HG02981 (cell line): ENCODE data around the gene DDX43.
"Not testable (repeated sequence)": the region's sequence is repeated elsewhere in the genome, so short reads cannot be mapped to it uniquely, and the experiment has no call there.

Source experiments
- ATAC-seq: cut with Tn5 transposase; IDR thresholded peaks from one replicate; pipeline ENCODE4 v1.9.1; 2021; ENCODE audit warnings: mild to moderate bottlenecking, moderate library complexity; ENCODE audit not compliant: unreplicated experiment

DDX43 gene

DNA sequence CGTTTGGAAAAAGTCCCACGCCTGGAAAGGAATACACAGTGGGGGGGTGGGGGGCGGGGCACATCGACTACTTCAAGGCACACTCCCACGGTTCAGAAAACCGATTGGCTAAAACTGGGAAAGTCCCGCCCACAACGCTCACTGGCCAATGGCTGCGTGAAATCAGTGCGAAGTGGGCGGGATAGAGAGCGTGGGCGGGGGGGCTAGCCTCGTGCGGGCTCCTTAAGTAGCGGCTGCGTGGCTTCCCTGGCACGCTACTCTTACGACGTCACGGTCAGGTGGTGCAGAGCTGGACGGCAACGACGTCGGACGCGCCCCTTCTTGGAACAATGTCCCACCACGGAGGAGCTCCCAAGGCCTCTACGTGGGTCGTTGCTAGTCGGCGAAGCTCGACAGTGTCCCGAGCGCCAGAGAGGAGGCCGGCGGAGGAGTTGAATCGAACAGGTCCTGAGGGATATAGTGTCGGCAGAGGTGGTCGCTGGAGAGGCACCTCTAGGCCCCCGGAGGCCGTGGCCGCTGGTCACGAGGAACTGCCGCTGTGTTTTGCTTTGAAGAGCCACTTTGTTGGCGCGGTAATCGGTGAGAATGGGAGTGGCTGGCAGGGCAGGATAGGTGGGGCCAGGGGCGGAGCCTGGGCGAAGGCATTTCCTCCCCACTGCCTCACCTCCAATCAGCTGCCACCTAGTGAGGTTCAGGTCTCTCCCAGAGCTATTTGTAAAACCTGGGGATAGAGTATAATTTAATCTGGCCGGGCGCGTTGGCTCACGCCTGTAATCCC, at the start of gene DDX43:
Gene DDX43, plus strand, starts transcription at position 252 of the 778 bp plus-strand sequence. Its CDS starts 78 bp downstream, at position 330.
- no peak for ATAC-seq

DNA sequence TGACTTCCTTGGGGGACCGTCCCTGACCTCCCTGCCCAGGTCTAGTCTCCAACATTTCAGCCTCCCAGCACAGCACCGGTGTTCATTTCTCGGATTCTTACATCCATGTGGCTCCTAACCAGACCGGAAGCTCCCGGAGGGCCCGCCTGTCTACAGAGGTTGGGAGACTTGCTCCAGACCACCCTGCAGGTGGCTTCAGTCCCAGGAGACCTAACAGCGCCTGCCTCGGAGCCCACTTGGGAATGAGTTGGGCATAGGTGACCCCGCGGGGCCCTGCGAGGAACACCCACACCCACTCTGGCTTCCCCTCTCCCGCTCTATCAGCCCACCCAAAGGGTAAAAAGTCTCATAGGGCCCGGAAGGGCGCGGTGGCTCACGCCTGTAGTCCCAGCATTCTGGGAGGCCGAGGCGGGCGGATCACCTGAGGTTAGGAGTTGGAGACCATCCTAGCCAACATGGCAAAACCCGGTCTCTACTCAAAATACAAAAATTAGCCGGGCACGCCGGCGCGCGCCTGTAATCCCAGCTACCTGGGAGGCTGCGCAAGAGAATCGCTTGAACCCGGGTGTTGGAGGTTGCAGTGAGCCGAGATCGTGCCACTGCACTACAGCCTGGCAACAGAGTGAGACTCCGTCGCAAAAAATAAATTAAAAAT, 46.0 kb upstream of the DDX43 start:
- no peak for ATAC-seq

DNA sequence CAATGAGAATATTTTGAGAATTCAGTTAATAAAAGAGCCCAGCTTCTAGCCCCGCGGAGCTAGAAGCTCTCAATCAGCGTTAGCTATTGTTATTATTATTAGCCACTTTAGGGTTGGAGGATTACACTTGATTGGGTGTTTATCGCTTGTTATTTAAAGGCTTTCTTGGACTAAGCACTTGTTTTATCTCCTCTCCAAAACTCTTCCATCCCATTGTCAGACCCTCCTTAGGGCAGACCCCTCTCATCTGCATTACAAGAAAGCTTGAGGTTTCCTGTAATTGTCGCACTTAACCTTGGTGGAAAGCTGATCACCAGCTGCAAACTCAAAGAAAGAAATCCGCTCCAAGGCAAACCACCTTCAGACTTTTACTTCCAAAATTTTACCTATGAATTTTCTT, 45.3 kb upstream of the DDX43 start:
- no peak for ATAC-seq

DNA sequence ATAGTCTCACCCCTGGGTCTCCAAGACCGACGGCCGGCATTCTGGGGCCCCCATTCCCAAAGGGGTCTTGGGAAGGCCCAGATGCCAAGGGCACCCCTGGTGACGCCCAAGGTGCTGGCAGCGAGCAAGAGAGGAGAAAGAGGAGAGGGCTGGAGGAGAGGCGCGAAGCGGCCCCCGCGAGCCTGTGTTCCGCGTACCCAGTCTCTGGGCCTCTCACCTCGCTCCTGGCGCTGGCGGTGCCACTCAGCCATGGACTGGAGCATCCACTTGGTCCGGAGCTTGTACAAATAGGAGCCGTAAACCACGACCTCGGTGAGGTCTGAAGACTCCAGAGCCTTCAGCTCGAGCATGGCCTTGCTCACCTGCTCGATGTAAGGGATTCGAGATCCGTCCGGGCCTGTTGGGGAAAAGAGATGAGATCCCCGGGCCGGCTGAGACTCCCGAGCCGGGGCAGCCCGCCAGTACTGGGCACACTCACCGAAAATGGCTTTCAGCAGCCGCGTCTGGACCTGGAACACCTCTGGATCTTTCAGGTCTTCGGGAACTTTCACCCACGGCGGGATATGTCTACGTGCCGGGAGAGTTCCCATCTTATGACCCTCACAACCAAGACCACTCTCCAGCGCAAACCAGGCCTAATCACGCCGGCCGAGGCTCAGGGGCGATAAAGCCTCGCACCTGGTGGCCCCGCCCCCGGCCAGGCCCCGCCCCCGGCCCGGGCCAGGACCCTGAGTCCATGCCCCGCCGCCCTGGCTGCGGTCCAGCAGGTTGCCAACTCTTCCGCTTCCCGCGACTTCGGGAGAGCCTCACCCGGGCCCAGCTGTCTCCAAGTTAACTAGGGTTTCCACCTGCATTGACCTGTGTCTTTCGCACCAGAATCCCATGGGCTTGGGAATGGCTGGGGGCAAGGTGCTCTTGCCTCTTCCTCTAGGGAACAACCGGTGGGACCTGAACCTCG, 40.7 kb upstream of the DDX43 start, which contains the start of gene DPPA5:
Gene DPPA5, minus strand, starts transcription at position 641 of the 958 bp plus-strand sequence. Its CDS starts 51 bp downstream, at position 590.
- no peak for ATAC-seq

DNA sequence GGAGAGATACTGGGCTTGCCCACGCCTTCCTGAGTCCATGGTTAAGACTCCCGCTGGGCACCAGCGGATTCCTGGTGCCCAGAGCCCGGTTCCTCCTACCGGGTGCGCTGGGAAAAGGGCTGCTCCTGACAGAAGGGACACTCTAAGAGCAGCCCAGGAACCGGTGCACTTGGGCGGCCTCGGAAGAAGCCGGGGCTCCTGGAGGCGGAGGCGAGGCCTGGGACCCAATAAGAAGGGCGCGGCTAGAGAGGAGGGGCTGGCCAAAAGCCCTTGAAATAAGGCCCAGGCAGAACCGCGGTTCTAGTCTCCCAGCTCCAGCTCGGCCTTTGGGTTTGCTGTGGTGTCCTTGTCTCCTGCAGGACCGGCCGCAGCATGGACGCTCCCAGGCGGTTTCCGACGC, 32.3 kb upstream of the DDX43 start, which contains the start of gene KHDC3L:
Gene KHDC3L, plus strand, starts transcription at position 301 of the 400 bp plus-strand sequence. Its CDS starts 72 bp downstream, at position 373.
- ATAC-seq = no peak

DNA sequence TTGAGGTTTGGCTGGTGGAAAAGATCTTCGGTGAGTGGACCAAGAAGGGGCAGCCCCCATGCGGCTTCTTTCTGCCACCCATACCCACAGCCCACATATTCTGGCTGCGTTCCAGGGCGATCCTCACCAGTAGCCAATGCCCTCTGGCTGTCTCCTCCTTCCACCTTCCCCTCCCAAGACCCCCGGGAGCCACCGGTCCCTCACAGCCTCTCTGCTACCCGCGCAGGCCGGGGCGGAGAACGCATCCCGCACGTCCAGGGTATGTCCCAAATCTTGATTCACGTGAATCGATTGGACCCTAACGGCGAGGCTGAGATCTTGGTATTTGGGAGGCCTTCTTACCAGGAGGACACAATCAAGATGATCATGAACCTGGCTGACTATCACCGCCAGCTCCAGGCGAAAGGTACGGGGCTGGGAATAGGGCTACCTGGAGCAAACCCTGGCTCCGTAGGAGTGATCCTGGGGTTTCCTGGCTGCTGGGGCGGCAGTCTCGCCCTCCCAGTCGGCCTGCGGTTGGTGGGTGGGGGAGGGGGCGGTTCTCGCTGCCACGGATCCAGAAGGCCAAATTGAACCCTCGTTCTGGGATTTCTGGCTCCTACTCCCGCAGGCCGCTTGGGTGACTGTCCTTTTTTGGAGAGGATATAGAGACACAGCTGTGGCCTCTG, 31.6 kb upstream of the DDX43 start:
- ATAC-seq = no peak

DNA sequence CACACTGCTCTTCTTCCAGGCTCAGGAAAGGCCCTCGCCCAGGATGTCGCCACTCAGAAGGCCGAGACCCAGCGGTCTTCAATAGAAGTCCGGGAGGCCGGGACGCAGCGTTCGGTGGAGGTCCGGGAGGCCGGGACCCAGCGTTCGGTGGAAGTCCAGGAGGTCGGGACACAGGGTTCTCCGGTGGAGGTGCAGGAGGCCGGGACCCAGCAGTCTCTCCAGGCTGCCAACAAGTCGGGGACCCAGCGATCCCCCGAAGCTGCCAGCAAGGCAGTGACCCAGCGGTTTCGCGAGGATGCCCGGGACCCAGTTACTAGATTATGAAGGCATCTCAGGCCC, 31.1 kb upstream of the DDX43 start:
- no peak for ATAC-seq

DNA sequence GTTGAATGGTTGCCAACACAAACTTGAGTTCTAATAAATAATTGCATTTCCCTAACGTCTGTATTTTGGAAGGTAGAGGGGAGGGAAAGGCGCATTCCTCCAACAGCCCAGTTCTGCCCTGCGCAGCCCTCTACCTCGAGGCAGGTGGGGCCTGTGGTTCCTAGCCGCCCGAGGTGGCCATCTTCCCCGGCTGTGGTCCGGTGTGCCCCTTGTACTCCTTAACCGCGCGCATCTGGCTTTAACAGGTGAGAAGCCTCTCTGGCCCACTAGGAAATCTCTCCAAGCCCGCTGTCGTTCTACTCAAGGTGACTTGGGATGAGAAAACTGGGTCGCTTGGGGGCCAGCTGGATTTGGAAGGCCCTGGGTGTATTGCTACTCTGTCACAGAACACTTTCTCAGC, 30.5 kb upstream of the DDX43 start:
- no peak for ATAC-seq

DNA sequence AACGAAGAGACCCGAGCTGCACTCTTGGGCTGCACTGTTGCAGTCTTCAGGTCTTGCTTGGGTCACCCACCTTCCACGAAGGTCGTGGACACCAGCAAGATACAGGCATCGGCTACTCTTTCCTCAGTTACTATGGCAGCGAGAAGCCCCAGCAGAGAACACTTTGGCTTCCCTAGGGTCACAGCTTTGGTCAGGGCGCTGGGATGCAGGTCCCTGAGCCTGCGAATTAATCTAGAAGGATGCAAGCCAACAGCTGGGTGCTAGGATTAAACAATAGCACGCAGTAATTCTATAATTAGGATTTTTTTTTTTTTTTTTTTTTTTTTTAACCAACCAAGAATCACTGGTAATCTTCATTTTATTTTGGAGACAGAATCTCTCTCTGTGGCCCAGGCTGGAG, 30.1 kb upstream of the DDX43 start:
- ATAC-seq = no peak

DNA sequence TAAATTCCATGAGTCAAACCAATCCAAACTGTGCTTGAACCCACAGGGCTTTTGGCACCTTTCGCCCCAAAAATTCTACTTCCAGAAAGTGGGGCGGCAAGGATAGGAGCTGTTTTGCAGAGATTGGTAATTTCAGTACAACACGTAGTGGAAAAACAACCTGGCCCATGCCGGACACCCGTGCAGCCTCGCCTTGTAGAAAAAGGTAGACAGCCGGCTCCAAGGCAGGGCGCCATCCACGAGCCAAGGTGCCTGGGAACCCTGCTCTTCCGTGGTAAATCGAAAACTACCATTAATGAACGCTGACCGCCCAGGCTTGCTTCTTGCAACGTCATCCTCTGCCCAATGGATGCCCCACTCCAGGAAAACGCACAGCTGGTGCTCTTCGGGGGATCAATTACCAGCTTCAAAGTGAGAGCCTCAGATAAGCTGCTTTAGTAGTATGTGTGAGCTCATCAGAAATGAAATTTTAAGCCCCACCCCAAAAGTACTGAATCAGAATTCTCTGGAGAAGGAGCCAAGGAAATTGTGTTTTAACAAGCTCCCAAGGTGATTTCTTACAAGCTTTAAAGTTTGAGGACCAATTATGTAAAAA, 26.8 kb upstream of the DDX43 start:
- no peak for ATAC-seq

DNA sequence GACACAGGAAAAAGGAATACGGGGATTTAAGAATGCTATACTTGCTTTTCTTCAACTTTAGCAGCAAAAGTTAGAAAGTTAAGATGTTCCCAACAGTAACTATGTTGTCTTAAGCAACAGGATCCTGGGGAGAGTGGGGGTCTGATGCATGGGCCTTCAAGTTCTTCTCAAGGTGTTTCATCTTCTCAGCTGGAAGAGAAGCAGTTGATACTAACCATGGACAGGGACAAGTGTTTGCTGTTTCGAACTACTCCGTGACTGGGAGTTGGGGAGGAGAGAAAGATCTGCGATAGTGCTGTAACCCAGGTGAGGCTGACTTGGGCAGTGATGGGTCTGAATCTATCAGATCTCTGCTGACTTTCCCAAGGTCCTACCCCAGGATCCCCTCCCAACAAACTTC, 26.0 kb upstream of the DDX43 start:
- no peak for ATAC-seq

DNA sequence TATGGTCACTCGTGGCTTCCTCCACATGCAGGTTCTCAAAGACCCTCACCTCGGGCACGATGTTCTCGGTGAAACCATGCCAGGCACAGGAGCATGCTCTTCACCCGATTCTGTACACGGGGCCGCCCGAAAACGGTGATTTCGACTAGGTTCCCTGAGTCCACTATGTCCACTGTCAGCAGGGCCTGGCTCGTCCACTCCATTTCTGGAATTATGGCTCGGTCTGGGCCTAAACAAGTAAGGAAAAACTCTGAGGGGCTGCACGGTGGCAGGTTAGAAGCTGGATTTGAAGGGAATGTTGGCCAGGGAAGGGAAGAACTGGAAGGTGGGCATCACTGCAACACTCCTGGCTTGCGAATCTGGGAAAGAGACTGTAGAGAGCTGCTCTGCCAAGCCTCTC, 25.5 kb upstream of the DDX43 start:
- ATAC-seq = no peak

DNA sequence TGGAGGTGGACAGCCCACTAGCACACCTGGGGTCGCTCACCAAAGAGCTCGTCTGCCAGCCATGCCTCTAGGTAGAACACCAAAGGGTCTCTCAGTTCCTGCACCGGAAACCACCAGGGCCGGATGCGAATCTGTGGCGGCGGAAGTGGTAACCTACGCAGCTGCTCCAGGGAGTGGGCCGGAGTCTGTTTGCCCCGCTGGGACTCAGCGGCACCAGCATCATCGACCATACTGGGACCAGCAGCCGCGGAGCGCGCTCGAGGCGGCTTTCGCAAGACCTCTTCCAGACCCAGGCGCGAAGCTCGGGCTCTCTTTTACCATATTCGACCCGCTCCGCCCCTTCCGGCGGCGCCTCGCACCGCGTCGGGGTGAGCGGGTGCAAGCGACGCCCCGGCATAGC, 25.1 kb upstream of the DDX43 start, which contains the start of gene OOEP:
Gene OOEP, minus strand, starts transcription at position 335 of the 400 bp plus-strand sequence. Its CDS starts 105 bp downstream, at position 230.
- no peak for ATAC-seq

DNA sequence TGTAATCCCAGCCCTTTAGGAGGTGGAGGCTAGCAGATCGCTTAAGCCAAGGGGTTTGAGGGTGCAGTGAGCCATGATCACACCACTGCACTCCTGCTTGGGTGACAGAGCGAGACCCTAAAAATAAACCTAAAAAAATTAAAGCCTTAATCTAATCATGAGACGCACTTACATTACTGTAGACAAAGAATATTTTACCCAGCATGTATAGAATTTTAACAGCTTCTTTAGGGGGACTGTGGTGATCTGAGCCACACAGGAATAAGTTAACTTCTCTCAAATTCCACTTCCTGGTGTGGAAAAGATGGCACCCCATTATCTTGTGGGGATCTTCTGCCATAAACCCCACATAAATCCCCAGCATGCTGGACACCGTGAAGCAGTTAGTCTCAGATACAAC, 22.6 kb upstream of the DDX43 start:
- ATAC-seq = no peak

DNA sequence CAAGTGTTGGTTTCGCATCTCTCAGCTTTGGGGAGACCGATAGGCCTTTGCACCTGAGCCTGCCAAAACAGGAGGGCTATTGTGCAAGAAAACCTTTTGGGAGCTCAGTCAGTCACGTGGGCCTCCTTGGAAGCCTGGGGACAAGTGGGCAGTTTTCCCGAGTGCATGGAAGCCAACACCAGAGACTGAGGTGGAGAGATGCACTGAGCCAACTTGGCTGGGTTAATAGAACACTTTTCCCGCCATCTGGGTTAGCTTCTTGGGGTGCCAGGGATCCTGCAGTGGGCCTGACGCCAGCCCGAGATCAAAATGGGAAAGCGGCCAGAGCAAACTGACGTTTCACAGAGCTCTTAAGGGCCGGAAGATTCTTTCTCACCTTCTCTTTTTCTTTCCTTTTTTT, 22.1 kb upstream of the DDX43 start:
- ATAC-seq = no peak

DNA sequence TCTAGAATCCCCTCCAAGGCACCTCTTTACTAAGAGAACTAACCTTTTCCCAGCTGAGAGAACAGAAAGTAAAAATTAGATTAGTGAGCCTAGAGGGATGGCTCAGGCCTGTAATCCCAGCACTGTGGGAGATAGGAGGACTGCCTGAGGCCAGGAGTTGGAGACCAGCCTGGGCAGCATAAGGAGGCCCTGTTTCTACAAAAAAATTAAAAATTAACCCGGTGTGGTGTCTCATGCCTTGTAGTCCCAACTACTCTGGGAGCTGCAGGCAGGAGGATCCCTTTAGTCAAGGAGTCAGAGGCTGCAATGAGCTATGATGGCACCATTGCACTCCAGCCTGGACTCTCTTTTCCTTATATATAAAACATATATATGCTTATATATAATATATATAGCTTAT, 19.4 kb upstream of the DDX43 start:
- no peak for ATAC-seq

DNA sequence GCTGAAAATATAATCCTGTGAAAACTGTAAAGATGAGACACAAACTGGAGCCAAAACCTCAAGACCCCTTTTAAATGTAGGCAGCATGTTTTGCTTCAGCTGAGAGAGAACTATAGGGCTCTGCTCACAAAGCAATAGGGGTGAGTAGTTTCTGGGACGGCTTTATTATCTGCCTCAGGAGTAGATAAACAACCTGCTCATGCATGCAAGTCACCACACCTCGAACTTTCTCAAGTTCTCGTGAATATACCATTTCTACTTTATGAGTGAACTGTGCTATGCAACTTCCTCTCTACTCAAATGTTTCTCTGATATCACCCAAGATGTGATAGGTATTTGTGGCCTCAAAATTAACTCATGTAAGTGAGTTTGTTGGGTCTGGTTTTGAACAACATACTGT, 17.4 kb upstream of the DDX43 start:
- no peak for ATAC-seq

DNA sequence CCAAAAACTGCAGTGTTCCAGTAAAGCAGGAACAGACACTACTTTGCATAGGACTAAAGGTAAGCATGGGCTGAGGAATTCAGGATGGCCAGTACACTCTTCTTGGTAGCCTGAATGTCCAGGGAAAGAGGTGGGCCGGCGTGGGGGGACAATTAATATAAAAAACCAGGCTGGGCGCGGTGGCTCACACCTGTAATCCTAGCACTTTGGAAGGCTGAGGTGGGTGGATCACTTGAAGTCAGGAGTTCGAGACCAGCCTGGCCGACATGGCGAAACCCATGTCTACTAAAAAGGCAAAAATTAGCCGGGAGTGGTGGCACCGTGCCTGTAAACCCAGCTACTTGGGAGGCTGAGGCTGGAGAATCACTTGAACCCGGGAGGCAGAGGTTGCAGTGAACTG, 13.1 kb upstream of the DDX43 start:
- ATAC-seq = not testable (repeated sequence)

DNA sequence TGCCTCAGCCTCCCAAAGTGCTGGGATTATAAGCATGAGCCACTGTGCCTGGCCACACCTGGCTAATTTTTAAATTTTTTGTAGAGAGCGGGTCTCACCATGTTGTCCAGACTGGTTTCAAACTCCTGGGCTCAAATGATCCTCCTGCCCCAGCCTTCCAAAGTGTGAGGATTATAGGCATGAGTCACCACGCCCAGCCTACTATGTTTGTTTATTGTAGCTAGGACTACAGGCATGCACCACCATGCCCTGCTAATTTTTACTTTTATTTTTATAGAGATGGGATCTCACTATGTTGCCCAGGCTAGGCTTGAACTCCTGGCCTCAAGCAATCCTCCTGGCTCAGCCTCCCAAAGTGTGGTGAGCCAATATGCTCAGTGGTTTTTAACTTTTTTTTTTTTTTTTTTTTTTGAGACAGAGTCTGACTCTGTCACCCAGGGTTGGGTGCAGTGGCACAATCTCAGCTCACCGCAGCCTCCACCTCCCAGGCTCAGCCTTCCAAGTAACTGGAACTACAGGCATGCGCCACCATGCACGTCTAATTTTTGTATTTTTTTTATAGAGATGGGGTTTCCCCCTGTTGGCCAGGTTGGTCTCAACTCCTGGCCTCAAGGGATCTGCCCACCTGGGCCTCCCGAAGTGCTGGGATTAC, 12.0 kb upstream of the DDX43 start:
- ATAC-seq = no peak

DNA sequence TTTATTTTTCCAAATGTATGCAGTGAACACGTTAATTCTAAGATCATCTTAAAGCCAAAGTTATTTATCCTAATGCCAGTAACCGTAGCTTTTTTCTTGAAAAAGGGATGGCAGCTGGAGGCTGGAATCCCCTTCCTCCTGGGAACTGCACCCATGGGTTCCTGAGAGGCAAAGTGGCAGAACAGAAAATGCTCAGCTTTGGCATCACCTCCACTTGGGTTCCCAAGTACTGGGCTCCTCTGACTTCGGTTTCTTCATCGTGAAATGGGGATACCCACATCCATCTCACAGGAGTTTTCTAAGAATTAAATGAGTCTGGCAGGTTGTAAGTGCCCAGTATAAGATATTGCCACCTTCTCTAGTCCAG, 6.2 kb upstream of the DDX43 start:
- ATAC-seq = peak; percentile 26
